OCI-LY7 (cell line): ENCODE measurements around the gene CLTCL1.

Source experiments
- EZH2phosphoT487 ChIP-seq: fragments of 200-600 bp; sonication (generic); IDR thresholded peaks from 2 replicates; pipeline ENCODE4 v1.6.1; 2018; ENCODE audit warnings: low read depth, borderline replicate concordance, mild to moderate bottlenecking, mixed run types, antibody characterized with exemption, low read length, moderate library complexity, mixed read lengths
- TF ChIP-seq, protein P1 (sequence below): fragments of 200-600 bp; sonication (generic); conservative IDR thresholded peaks from 2 replicates; pipeline ENCODE4 v1.5.1; 2014; ENCODE audit warnings: mild to moderate bottlenecking, antibody characterized with exemption, low read length, moderate library complexity, mixed read lengths

DNA sequence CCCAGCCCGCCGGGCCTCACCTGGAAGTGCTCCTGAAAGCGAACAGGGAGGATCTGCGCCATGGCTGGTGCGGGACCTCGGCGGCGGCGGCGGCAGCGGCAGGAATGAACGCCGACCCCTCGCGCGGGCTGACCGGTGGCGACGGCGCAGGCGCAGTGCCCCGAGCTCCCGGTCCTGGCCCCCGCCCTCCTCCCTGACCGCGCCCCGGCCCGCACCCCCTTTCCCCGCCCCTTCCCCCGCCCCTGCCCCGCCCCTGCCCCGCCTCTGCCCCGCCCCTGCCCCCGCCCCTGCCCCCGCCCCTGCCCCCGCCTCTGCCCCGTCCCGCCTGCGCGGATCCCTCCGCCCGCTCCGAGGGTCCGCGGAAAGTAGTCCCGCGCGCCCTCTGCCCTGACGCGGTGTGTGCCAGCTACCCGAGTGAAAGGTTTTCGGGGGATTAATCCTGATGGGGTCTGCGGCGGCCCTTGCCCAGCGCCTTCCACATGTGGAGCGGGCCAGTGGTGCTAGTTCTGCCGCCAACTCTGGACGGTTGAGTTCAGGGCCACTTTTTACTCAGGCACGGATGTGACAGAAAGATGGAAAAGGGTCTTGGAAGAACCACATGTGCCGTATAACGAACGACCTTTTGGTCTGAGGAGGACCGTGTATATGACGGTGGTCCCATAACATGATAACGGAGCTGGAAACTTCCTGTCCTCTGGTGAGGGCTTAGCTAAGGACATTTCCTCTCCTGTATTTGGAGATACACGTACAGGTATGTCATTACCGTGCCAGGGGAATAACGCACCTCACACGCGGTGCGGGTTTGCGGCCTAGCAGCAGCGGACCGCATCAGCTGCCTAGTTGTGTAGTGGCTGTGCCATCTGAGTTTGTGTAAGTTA, at the start of gene CLTCL1:
- TF ChIP-seq, protein P1, sequence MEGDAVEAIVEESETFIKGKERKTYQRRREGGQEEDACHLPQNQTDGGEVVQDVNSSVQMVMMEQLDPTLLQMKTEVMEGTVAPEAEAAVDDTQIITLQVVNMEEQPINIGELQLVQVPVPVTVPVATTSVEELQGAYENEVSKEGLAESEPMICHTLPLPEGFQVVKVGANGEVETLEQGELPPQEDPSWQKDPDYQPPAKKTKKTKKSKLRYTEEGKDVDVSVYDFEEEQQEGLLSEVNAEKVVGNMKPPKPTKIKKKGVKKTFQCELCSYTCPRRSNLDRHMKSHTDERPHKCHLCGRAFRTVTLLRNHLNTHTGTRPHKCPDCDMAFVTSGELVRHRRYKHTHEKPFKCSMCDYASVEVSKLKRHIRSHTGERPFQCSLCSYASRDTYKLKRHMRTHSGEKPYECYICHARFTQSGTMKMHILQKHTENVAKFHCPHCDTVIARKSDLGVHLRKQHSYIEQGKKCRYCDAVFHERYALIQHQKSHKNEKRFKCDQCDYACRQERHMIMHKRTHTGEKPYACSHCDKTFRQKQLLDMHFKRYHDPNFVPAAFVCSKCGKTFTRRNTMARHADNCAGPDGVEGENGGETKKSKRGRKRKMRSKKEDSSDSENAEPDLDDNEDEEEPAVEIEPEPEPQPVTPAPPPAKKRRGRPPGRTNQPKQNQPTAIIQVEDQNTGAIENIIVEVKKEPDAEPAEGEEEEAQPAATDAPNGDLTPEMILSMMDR: no peak
- no peak for TF ChIP-seq EZH2phosphoT487
